Measurements from ENCODE around the gene RAB7B.

Gene RAB7B

DNA sequence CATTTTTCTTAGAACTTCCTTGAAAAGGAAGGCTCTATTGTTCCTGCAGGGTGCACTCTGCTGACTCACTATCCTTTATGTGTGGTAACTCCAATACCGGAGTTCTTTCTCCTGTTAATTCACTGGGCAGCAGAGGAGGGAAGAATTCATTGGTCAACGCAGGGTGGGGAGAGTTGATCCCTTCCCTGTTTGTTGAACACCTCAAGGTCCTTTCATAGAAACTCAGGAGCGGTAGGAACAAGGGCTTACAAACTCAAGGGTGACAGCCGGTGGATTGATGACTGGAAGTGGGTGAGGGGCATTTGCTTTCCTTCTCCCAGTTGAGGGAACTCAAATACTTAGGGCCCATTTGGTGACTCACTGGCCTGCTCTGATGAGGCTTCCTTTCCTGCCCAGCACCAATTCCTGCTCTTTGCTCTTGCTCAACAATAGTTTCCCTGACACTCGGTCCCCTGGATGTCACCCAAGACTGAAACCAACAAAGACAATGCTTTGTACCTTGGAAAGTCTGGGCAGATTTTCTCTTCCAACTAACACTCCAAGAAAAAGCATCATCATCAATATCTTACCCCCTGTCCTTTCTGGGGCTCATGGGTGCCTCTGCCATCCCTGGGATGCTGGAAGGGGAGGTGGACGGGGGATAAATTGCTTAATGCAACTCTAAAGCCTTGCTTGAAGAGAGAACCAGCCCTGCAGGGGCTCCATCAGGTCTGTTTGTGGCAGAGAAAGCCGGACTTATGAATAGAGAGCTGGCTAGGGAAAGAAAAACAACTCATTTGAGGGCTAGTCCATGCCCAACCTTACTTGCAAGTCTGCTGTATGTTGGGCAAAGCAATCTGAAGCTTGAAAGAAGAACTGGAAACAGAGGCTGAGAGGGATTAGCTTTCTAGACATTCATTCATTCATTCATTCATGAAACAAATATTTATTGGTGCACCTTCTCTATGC, 69.2 kb downstream of the RAB7B start:
- H3K4me3 ChIP-seq (replicated peaks in 1 of 2; ENCODE audit: low read depth in 2 of 2, low read length in 2 of 2): no peak overlapping the region
- TF ChIP-seq, protein P1, sequence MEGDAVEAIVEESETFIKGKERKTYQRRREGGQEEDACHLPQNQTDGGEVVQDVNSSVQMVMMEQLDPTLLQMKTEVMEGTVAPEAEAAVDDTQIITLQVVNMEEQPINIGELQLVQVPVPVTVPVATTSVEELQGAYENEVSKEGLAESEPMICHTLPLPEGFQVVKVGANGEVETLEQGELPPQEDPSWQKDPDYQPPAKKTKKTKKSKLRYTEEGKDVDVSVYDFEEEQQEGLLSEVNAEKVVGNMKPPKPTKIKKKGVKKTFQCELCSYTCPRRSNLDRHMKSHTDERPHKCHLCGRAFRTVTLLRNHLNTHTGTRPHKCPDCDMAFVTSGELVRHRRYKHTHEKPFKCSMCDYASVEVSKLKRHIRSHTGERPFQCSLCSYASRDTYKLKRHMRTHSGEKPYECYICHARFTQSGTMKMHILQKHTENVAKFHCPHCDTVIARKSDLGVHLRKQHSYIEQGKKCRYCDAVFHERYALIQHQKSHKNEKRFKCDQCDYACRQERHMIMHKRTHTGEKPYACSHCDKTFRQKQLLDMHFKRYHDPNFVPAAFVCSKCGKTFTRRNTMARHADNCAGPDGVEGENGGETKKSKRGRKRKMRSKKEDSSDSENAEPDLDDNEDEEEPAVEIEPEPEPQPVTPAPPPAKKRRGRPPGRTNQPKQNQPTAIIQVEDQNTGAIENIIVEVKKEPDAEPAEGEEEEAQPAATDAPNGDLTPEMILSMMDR (IDR thresholded peaks at IDR 0.05; ENCODE audit: low read depth, low read length): no peak
- DNase-seq (ENCODE audit: low read depth in 2 of 2): peak; percentile 63 to 88

DNA sequence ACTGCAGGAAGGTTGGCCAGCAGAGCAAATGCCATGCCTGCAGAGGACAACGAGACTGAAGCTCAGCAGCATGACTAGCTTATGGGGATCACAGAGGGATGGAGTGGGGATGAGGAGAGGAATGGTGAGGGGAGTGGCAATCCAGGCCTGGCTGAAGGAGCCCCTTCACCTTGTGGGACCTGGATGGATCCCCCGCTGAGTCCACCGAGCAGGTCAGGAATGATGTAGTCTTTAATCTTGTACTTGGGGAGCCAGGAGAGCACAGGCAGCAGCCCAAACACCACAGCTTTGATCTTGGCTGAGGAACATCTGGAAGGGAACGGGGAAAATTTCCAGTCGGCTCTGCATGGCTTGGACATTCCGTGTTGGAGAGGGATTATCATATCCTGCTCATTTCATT, 70.4 kb downstream of the RAB7B start:
- TF ChIP-seq, protein P1 (IDR thresholded peaks at IDR 0.05; ENCODE audit: low read depth, low read length): no peak
- no peak for DNase-seq (ENCODE audit: low read depth in 2 of 2)
- H3K4me3 ChIP-seq (replicated peaks in 1 of 2; ENCODE audit: low read depth in 2 of 2, low read length in 2 of 2): no peak overlapping the region

GRCh38 chr1:205930799-205931281, 72.4 kb downstream of the RAB7B start:
- no peak overlapping the region for H3K4me3 ChIP-seq (replicated peaks in 1 of 2; ENCODE audit: low read depth in 2 of 2, low read length in 2 of 2)
- DNase-seq (ENCODE audit: low read depth in 2 of 2): peak in 1 of 2 donors; percentile 76

DNA sequence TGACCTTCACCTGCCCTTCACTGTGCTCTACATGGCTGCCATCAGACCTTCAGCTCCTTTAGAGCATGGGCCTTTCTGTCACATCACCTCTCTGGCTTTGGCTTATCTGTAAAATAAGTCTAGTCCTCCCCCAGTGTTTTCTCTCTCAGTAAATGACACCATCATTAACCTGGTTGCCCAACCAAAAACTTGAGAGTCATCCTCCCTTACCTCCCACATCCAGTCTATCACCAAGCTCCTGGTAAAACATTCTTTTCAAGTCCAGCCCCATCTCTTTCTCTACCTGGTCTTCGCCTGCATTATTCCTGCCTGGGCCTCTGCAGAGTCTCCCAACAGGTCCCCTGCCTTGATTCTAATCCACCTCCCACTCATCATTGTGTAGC, 73.0 kb downstream of the RAB7B start:
- DNase-seq (ENCODE audit: low read depth in 2 of 2): no peak
- TF ChIP-seq, protein P1 (IDR thresholded peaks at IDR 0.05; ENCODE audit: low read depth, low read length): no peak
- H3K4me3 ChIP-seq (replicated peaks in 1 of 2; ENCODE audit: low read depth in 2 of 2, low read length in 2 of 2): no peak overlapping the region

More at GRCh38 chr1:205930799-205931281, 72.4 kb downstream of the RAB7B start:
- TF ChIP-seq, protein P1 (IDR thresholded peaks at IDR 0.05; ENCODE audit: low read depth, low read length): no peak

DNA sequence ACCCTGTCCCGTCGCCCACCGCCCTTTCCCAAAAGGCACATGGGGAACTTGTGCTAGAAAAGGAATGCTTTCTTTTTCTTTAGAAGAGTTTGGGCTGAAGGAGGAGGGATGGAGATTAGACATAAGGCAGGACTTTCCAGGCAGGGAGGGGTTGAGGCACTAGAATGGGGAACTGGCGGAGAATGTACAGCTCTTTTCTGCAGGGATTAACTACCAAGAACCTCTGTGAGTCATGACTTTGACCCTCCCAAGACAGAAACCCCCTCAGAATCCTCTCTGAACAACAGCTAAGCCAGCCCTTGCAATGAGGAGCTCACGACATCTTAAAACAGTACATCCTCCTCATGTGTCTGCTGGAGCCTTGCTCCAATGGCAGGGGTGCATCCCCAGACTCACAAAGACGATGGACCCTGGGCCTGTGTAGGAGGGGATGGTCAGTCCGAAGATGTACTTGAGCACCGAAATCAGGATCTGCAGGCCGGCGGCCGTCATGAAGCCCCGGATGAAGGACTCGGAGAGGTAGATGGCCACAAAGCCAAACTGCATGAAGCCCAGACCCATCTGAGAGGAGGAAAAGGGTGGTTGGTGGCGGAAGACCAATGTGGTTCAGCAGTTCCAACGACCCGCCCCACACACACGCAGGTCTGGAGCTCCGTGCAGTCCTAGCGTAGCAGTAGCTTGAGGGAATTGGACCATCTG, 73.5 kb downstream of the RAB7B start:
- no peak for DNase-seq (ENCODE audit: low read depth in 2 of 2)
- TF ChIP-seq, protein P1 (IDR thresholded peaks at IDR 0.05; ENCODE audit: low read depth, low read length): no peak
- H3K4me3 ChIP-seq (replicated peaks in 1 of 2; ENCODE audit: low read depth in 2 of 2, low read length in 2 of 2): no peak overlapping the region

DNA sequence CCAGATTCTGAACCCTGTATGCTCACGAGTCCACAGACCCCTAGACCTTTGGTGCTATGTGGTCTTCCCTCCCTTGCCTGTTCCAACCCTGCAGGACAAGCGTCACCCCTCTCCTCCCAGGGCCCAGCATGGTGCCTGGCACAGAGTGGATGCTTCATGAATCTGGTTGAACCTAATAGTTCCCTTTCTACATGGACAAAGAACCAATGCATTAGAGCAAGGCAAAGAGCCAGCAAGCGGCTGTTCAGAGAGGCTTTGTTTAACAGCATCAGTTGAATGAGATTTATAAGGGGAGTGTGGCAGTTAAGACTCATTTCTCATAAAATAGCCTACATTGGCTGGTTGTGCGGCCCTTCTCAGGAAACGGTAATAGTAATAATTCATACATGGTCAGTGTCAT, 74.9 kb downstream of the RAB7B start:
- TF ChIP-seq, protein P1 (IDR thresholded peaks at IDR 0.05; ENCODE audit: low read depth, low read length): no peak
- H3K4me3 ChIP-seq (replicated peaks in 1 of 2; ENCODE audit: low read depth in 2 of 2, low read length in 2 of 2): no peak overlapping the region
- DNase-seq (ENCODE audit: low read depth in 2 of 2): no peak

All from cardiac fibroblast (primary cell).